ENCODE results near the gene SORCS2.
A peak's percentile ranks its signal among the peaks of the same experiment; 100 is the strongest.

SORCS2 gene

GRCh38 chr4:7428261-7429068 is 236.1 kb downstream of the SORCS2 start:
- CTCF ChIA-PET = interaction anchor here (0.6 kb wide), 2 partner anchors 220 to 283 kb away, joined by 3 read pairs; no protein-coding TSS in a partner anchor
- H3K27ac ChIP-seq = peak overlapping the region; percentile 77
- TF ChIP-seq, protein P1, sequence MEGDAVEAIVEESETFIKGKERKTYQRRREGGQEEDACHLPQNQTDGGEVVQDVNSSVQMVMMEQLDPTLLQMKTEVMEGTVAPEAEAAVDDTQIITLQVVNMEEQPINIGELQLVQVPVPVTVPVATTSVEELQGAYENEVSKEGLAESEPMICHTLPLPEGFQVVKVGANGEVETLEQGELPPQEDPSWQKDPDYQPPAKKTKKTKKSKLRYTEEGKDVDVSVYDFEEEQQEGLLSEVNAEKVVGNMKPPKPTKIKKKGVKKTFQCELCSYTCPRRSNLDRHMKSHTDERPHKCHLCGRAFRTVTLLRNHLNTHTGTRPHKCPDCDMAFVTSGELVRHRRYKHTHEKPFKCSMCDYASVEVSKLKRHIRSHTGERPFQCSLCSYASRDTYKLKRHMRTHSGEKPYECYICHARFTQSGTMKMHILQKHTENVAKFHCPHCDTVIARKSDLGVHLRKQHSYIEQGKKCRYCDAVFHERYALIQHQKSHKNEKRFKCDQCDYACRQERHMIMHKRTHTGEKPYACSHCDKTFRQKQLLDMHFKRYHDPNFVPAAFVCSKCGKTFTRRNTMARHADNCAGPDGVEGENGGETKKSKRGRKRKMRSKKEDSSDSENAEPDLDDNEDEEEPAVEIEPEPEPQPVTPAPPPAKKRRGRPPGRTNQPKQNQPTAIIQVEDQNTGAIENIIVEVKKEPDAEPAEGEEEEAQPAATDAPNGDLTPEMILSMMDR (conservative IDR thresholded peaks at IDR 0.05; ENCODE audit: low read depth) = no peak
- DNase-seq (ENCODE audit: low spot score) = no peak
- POLR2A ChIA-PET (ENCODE audit: low non-redundant PET) = no interaction called here

DNA sequence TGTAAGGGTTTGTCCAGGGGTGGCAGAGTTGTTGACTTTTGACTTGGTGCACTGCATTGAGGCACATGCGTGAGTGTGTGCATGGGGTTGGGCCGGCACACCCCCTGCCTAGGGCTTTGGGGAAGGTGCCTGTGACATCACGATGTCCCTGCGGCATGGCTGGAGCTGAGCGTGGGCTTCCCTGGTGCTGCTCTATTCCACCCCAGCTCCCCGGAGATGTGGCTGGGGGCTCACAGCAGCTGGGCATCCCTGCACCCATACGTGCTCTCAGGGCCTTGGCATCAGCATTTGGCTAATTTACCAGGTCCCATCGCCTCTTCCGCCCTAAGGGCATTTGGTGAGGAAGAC is 236.7 kb downstream of the SORCS2 start:
- ChIA-PET CTCF (interaction anchor here (0.6 kb wide), 1 partner anchor 220 kb away, joined by 3 read pairs; no protein-coding TSS in a partner anchor), POLR2A (ENCODE audit: low non-redundant PET) (no interaction called here)
- TF ChIP-seq, protein P1 (conservative IDR thresholded peaks at IDR 0.05; ENCODE audit: low read depth) = no peak
- no peak for DNase-seq (ENCODE audit: low spot score)
- peak overlapping the region; percentile 77 for H3K27ac ChIP-seq

DNA sequence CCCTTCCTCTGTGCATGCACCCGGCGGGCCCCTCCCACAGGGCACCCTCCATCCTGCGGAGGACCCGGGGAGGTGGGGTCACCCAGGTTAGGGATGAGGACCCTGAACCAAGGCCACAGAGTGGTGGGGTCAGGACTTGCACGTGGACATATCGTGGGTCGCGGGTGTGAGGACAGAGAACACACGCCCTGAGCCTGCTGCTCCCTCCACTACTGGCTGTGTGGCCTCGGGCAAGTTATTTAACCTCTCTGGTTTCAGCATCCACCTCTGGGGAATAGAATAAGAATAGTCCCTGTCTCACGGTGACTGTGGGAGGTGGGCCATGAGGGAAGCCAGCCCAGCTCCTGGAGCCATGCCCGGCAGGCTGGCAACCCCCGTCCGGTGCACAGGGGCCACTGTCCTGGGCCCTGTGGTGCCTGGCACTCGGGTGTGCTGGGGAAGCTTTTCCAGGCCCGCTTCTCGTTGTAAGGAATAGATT is 237.3 kb downstream of the SORCS2 start:
- CTCF ChIA-PET = interaction anchor here (0.6 kb wide), 1 partner anchor 219 kb away, joined by 3 read pairs; no protein-coding TSS in a partner anchor
- TF ChIP-seq, protein P1 (conservative IDR thresholded peaks at IDR 0.05; ENCODE audit: low read depth) = no peak
- H3K27ac ChIP-seq = peak overlapping the region; percentile 77
- no peak for DNase-seq (ENCODE audit: low spot score)
- POLR2A ChIA-PET (ENCODE audit: low non-redundant PET) = no interaction called here

DNA sequence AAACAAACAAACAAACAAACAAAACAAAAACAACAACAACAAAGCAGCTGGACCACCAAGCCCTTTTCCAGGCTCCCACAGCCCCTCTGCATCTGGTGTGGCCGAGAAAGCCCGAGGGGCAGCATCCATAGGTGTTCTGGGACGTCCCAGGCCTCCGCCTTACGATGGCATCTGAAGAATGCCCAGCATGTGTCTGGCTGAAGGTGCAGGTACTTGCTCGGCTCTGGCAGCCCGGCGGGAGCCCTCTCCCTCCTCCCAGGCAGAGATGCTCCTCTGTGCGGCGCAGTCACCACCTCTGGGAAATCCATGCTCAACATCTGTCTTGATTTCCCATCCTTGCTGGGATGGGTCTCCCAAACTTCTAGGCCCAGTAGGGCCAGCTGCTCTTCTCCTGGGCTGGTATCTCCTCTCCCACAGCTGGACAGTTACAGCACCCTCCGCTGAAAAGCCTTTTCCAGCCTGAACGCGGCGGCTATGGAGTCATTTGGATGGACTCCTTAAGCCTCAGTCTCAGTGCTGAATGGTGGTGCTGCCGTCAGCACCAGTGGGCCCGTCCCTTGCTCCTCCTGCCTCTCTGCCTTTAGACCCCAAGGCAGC is 238.1 kb downstream of the SORCS2 start:
- POLR2A ChIA-PET (ENCODE audit: low non-redundant PET) = no interaction called here
- CTCF ChIA-PET = no interaction called here
- DNase-seq (ENCODE audit: low spot score) = peak; percentile 60
- H3K27ac ChIP-seq = peak overlapping the region; percentile 77
- TF ChIP-seq, protein P1 (conservative IDR thresholded peaks at IDR 0.05; ENCODE audit: low read depth) = no peak

DNA sequence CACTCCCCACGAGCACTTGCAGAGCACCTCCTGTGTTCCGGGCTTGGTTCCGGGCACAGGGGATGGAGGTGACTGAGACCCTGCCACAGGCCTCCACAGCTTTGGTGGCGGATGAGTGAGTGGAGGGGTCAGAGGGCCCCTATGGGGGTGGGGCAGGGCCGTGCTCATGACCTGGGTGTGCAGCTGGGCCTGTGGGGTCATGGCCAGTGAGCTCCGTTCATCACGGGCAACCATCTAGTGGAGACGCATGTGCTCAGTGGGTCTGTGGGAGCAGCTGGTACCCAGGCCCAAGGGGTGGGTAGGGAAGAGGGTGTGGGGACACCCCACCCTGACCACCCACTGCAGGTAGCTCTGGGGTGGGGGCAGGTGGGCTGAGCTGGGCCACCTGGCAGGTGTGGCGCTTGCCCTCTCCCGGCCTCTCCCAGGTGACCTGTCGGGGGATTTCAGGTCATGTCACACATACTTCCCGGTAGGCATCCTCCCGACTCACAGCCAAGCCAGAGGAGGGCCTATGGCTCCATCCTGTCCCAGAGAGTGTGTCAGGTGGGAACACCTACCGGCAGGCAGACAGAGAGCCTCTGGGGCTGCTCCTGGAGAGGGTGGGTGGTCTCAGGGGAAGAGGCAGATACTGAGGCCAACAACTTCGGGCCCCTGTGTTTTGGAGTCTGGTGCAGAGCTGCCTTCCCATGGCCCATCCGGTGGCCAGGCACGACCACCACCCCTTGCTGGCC is 238.8 kb downstream of the SORCS2 start:
- POLR2A ChIA-PET (ENCODE audit: low non-redundant PET) = no interaction called here
- no peak for DNase-seq (ENCODE audit: low spot score)
- CTCF ChIA-PET = no interaction called here
- TF ChIP-seq, protein P1 (conservative IDR thresholded peaks at IDR 0.05; ENCODE audit: low read depth) = no peak
- H3K27ac ChIP-seq = peak overlapping the region; percentile 77

Measured in RWPE1 (cell line).